EL (cell line): ENCODE data around the gene ARHGEF4.
A peak's percentile ranks its signal among the peaks of the same experiment; 100 is the strongest.

Experiments
- DNase-seq: peaks from one replicate; pipeline ENCODE4 v3.0.0-alpha.2; 2016

Gene ARHGEF4

DNA sequence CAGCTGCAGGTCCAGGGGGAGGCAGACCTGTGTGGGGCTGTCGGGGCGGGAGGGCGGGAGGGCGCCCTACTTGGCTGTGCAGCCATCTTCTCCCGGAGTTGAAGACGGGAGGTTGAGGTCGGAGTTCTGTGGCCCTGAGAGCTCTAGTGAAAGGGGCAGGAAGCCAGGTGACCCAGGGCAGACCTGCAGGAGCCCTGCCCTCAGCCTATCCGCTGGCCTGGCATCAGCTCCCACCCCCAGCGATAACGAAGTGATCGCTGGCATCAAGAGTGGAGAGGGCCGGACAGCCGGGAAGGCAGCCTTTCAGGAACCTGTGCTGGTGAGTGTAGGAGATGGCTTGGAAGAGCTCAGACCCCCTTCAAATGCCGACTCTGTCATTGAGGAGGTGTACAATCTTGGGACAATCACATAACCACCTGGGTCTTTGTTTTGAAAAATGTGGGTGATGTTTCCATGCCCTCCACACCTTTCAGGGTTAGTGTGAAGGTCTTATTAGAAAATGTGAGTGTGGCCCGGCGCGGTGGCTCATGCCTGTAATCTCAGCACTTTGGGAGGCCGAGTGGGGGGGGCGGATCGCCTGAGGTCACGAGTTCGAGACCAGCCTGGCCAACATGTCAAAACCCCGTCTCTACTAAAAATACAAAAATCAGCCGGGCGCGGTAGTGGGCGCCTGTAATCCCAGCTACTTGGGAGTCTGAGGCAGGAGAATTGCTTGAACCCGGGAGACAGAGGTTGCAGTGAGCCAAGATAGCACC lies 1.3 kb downstream of the ARHGEF4 start:
- no peak for DNase-seq

DNA sequence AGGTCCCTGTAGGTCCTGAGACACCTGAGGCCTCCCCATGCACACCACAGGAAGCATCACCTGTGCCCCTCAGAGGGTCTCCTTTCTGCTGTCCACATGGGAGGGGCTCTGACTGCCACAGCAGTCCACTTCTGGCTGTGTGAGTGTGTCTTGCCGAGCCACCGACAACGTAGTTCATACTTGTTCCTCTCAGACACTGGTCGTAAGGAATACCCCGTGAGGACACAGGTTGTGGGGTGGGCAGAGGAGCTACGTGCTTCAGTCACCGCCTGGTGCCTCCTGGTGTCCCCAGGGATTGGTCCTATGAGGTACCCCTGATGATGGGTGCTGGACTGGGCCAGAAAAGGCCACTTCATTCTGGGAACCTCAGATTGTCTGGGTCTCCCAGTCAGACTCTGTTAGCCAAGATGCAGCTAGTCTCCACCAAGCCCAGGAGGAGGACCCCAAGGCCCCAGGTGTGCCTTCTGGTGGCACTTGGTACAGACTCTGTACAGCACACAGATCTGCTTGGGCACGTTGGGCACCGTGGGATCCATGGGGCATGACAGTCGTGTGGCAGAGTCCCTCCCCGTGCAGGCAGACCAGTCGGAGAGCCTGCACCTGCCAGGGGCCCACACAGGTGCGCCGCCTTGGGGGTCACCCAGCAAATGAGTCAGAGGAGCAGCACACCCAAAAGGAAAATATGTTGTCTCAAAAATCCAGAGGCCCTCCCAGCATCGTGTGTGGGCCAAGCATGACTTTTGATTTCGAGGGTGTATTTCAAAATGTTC lies 2.5 kb downstream of the ARHGEF4 start:
- DNase-seq, result no peak

DNA sequence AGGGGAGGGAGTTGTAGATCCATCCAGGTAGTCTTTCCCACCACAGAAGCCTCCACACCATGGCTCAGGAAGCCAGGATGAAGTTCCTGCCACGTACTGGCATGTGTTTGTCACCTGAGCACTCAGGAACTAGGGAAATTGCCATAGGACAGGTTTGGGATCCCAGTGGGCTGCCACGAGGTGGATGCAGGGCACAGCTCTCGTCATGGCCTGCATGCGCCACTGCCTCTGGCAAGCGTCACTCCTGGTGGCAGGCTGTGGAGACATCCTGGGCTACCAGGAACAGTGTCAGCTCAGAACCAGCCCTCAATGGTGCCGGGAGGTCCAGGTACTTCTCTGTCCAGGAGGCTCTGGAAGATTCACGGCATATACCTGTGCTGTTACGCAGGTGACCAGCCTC lies 3.8 kb downstream of the ARHGEF4 start:
- no peak for DNase-seq

DNA sequence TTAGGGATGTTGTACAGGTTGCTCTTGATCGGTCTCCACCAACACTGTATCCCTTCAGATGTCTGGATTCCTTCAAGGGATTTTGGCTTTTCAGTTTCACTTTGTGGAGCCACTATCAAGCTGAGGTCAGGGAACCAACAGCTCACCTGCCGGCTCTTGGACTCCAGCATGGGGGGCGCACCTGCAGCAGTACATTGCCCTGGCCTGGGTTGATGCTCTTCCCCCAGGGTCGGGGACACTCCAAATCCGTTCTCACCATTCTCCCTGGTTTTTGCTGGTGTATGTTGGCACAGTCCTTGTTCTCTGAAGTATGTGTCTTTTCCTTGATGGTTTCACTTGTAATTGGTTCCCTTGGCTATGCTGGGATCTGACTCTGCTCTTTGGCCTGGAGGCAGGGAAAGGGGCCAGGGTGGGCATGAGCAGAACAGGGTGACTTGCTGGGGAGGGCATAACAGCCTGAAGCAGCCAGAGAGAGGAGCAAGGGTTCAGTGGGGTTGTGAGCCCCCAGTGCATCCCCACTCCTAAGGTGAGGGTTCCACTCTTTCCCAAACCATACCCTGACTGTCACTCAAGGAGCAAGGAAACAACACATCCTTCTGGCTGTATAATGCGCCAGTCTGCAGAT lies 5.1 kb downstream of the ARHGEF4 start:
- DNase-seq, result no peak

DNA sequence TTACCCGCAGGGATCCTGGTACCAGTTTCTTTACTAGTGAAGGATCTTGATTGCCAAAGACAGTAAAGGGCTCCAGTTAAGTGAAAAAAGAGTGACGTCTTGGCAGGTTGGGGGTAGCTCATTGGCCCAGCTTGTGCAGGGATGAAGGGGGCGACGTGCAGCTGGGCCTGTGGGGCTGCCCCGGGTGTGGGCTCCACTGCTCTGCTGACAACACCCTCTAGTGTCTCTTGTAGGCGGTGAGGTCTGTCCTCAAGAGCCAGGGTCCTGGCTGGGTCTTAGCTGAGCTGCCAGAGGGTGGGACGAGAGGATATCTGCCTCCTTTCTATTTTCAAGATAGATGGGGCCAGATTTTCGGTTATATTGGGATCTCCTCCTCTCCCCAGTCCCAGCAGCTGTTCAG lies 6.1 kb downstream of the ARHGEF4 start:
- DNase-seq, result no peak

DNA sequence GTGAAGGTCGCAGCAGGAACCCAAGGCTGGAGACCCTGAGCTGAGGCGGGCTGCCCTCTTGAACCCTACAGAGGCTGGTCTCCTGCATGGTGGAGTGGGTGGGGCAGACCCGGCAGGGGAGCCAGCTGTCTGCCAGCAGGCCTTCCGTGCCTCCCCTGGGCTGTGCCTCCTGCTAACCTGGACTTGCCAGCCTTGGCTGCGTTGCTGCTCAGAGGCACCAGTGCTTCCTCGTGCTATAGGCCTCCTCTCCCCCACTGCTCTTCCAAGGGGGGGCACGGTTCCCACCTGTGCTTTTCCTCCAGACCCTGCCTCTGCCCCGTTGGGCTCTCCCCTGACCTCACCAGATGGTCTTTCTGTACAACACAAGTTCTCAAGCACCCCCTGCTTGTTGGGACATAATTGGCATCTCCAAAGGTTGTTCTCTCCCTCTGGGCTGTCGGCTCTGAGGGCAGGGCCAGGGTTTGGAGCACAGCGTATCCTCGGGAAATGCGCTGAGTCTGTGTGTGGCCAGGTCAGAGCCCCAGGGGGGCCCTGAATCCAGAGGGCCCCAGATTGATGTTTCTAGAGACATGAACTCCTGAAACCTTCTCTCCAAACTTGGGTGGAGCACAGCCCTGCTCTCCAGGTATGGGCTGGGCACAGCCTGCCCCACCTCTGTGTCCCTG lies 6.7 kb downstream of the ARHGEF4 start:
- no peak for DNase-seq

DNA sequence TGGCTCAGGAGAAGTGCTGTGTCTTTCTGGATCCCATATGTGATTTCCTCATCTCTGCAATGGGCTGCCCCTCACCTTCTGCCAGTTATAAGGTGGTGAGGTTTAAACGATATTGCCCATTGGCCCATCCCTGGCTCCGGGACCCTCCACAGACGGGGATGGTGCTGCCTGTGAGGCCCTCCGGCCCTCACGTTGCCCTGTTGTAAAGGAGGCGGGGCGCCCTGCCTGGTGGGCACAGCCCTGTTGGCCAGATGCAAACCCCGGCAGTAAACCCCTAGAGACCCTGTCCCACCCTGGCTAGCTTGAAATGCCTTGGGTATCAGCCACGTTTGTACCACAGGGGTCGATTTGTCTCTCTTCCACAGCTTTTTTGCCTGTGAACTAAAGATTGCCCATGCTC lies 7.4 kb downstream of the ARHGEF4 start:
- no peak for DNase-seq

DNA sequence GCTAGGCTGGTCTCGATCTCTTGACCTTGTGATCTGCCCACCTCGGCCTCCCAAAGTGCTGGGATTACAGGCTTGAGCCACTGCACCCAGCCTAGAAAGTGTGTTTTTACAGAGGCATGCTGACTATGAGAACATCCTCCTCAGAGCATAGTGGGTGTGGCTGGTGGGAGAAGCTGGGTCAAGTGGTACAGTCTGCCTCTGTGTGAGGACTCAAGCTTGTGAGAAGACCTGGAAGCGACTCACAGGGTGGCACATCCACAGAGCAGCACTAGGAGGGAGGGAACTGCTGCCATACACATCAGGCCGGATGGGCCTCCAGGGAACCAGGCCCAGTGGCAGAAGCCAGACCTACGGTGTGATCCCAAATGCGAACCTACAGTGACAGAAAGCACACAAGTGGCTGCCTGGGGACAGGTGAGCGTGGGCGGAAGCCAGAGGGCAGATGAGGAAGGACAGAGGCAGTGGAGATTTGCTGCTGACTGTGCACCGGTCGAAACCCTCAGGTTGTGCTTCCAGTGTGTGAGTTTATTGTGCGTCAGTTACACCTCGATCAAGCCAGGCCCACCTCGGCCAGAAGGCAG lies 8.9 kb downstream of the ARHGEF4 start:
- DNase-seq, result peak; percentile 24

DNA sequence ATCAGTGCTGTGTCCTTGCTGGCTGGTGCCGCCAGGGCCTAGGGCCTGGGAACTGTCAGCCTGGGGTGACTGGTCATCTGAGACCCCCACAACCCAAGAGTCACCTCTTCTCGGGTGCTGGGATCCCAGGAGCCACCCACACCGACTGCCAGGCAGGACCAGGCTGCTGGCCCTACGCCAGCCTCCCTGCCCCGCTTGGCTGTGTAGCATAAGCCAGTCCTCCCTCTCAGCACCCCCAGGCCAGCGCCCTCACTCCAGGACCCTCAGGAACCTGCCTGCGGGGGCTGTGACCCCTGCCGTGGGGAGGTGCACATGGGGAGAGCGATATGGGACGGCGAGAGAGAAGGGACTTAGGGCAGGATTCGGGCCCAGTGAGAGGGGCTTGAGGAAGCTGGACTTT lies 9.5 kb downstream of the ARHGEF4 start:
- no peak for DNase-seq

DNA sequence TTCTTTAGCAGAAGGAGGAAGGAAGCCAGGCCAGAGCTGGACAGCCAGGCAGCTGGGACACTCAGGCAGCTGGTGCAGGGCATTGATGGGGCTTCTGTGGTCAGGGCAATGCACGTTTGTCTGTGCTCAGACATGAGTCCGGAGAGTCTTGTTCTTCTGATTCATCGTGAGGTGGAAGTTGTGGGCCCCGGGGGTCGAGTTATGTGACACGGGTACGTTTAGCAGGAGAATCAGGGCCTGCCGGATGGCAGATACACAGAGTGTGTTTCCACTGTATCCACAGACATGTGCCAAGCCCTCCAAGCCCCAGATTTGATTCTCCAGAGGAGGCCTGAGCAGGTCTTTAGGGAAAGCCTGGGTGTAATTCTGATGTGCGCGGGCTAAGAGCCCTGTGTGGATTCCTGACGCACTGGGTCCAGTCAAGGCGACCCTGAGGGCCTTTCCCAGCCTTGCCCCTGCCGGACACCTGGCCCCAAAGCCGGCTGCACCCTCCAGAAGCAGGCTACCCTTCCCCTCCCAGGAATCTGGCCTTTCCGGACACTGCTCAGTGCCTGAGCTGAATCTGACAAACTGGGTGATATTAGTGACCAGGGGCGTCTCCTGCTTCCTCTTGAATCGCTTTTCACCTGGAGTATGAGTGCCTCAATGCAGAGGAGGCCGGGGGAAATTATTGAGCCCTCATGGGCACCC lies 10.1 kb downstream of the ARHGEF4 start:
- peak; percentile 83 for DNase-seq

DNA sequence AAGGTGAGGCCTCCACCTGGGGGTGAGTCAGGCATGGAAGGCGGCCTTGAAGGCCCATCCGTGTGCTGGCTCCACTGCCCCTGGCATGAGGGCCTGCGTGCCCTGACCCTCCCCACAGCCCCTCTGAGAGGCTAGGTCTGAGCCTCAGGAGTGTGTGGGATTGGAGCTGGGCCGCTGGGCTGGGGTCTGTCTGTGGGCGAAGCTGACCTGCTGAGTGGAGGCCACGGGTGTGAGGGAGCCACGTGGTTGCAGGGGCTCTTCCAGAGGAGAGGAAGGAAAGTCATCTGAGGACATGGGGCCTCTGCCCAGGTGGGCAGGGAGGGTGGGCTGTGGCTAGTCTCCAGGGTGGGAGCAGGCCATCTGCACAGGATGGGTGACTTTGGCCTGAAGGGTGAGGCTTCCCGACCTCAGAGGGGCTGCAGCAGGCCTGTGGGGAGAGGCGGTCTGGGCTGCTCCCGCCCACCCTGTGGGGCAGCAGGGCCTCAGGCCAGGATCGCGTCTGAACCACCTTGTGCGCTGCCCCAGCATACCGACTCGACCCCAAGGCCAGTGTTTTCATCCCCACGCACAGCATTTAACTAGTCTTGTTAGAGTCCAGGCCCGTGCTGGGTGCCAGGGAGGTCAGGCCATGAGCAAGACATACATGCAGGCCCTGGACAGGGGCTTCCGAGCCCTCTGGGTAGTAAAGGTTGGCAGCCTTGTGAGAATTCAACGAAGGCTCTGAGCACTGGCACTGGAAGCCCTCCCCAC lies 11.2 kb downstream of the ARHGEF4 start:
- no peak for DNase-seq

DNA sequence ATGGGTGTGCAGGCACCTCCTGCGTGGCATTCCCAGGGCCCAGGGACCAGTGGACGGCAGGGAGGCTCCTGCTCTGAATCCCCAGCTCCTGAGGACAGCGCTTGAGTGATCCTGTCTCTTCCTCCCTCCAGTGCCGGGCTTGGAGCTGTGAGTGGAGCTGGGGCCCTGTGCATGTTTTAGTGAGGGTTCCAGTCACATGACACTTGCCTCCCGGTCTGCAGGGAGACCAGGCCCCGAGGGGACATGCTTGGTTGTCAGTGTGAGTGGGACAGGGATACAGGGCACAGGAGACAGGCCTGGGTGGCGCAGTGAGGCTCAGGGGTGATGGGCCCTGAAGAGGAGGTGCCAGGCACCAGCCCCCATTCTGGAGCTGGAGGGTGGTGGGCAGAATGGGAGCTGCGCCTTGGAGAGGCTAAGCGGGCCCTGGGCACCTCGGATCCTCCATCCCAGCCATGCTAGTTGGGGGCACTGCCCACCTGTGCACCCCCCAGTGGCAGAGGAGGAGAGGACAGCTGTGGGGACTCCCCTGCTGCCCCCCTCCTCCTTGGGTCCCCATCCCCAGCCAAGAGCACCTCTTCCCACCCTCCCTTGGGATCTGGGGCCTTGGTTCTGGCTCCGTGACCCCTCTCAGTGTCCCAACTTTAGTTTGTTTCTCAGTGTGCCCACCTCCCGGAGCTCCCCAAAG lies 12.0 kb downstream of the ARHGEF4 start:
- DNase-seq, result no peak

DNA sequence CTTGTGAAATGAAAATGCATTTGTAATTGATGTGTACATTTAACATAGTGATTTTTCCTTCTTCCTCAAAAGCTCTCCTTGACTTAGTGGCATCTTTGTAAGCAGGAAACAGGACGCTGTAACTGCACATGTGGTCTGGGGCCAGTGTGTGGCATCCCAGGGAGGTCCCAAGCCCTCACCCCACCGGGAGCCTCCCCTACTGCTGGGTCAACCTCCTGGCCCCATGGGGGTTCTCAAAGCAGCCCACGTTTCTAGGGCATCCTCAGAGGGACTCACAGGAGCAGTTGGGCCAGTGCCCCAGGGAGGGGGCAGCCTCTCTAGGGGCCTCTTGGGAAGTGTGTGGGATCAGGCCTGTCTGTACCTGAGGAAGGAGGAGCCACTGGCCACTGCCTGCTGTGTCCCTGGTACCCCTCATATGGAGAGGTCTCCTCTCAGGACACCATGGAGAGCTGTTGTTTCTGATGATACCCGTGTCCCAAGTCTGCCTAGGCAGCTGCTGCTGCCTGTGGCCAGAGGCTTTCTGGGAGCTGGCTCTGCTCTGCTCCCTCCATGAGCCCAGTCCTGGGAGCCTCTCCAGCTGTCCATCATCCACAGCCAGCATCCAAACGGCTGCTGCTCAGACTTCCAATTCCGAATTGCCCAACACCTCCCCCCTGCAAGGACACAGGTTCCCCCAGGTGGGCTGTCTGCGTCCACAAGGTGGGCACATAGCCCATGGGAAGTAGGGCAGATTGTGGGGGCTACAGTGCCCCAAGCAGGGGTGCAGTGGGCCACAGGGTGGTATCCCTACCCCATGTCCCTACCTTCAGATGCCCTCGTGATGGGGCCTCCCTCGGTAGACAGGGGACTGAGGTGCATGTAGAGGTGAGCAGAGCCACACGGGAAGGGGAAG lies 13.4 kb downstream of the ARHGEF4 start:
- DNase-seq, result no peak

DNA sequence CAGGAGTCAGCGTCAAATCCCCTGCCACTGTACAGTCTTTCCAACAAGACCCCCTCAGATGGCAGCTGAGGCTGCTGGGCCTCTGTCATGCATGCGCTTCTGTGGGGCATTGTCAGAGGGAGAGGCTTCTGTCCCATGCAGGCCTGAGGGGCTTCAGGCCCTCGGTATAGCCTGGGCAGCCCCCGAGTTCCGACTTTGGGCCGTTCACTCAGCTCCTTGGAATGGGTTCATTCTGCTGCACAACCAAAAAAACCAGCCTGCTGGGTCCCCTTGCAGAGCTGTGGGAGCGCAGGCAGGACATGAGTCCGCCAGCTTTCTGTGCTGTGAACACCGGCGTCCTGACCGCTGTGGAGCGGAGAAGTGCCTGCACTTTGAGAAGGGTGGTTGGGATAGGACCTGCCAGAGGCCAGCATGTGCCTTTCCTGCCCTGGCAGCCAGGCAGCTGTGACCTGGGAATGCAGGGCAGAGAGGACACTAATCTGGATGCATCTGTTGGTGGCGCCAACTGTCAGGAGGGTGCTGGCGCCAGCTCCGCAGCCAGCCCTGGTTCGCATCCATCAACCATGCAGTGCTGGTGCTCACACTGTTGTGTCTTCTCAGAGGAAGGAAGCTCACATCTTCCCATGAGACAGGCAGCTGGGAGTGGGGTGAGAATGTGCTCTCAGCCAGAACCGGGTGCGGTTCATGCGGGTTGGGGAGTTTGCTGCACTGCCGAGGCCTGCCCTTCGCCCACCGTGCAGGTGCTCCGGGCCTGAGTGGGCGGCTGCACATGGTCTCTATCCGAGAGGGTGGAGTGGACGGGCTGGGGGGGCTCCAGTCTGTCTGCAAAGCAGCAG lies 14.3 kb downstream of the ARHGEF4 start:
- no peak for DNase-seq

DNA sequence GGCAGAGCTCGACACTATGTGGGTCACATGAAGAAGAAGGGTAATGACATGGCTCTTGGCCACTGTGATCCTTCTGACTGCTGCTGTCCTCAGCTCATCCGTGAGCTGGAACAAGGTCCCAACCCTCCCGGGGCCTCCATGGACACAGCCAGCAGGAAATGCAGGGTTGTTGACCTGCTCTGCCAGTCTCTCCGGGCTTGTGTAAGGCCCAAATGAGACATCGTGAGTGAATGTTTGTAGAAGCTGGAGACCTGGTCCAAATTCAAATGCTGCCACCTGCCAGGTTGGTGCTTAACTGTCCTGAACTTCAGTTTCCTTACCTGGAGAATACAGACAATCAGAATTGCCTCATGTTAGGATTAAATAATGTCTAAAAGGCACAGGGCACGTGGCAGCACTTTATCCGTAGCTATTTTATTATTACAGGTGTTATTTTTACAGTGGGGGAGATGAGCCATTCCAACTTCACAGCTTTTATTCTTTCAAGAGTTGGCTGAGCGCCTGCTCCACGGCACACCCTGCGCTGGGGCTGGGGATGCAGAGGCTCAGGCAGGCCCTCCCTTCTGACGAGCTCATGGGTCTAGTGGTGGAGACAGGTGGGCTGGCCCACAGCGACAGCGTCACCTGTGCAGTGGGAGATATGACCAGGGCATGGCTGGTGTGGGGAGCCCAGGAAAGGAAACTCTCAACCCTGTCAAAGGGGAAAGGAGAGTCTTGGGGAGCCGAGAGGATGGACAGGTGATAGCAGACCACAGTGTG lies 15.1 kb downstream of the ARHGEF4 start:
- no peak for DNase-seq

DNA sequence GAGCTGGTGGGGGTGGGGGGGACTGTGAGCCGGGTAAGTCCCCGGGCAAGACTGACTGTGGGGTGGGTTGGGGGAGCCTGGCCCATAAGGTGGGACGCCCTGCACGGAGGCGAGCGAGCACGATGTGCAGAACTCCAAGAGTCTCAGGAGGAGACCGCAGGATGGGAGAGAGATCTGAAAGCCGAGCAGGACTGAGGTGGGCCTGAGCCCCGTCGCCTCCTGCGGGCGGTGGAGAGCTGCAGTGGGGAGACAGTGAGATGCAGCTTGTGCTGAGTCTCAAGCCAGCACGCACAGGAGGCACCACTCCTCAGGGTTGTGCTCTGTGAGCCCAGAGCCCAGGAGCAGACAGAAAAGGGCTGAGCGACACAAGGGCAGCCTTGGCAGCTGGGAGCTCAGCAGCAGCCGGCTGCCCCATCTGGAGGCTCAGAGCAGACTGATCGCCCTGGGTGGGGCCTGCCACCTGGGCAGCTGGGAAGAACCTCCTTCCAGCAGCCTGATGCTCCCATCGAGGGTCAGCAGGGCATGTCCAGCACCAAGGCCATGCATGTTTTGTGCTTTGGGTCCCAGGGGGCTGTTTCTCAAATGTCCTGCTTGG lies 15.9 kb downstream of the ARHGEF4 start:
- DNase-seq, result no peak

DNA sequence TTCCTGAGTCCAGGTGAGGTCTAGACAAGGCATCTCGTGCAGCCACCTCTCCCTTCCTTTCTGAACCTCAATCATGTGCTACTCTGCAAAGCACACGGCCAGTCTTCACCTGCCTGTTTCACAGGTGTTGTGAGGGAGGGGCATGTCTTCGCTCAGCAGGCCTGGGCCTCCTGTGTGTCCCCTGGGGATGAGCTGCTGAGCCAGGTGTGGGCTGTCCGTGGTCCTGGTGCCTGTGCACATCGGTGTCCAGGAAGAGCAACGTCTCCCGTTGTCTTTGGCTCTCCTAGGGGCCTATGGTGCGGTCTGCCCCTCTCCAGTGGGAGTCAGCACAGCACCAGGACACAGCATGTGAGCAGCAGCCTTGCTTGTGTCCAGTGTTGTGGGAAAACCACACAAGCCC lies 16.7 kb downstream of the ARHGEF4 start:
- no peak for DNase-seq

DNA sequence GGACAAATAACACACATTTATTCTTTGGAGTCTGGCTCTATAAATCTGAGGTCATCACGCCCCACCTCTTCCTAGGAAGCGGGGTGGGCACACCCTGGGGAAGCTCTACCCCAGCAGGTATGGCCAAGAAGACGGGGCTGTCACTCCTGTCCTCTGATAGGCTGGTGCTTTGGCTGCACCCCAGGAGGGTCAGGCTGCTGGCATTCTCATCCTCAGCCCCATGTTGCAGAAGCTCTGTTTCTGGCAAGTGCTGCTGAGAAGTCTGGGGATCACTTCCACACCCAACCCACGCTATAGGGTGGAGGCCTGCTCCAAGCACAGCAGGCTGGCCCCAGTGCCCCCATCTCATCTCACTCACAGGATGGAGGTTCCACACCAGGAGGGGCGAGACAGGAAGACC lies 17.6 kb downstream of the ARHGEF4 start:
- DNase-seq, result no peak
